HG02943 (cell line): ENCODE results near the gene ZMPSTE24.

Experiments
- ATAC-seq: cut with Tn5 transposase; IDR thresholded peaks from one replicate; pipeline ENCODE4 v1.9.1; 2021; ENCODE audit warnings: mild to moderate bottlenecking, low read depth, moderate library complexity; ENCODE audit not compliant: unreplicated experiment

The ZMPSTE24 gene

GRCh38 chr1:40302475-40302874 is 44.4 kb downstream of the ZMPSTE24 start:
- ATAC-seq, result no peak

DNA sequence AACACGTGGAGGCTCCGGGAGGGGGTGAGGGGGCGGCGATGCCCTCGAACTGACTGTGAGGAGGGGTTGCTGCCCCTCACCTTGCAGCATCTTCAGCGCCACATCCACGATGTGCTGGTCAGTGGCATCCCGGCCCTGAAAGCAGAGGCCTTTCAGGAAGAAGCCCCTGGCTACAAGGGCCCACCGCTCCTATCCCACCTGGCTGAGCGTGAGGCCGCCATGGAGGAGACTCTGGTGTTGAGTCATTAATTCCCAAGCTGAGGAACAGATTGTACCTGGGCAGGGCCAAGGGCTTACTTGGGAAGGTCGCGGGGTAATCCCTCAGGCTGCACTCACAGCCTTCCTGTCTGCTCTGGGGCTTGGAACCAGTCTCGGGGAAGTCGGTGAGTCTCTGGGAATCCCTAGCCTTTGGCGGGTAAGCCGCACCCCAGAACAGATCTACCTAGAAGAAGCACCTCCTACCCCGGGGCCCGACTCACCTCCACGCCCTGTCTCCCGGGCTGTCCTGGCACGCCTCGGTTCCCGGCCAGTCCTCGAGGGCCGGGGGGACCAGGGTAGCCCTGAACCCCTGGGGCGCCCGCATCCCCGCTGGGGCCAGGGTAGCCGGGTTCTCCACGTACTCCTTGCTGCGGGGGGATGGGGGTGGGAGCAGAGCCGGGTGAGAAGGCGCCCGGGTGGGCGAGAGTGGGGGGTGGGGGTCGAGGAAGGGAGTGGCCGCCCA is 45.2 kb downstream of the ZMPSTE24 start:
- no peak for ATAC-seq

DNA sequence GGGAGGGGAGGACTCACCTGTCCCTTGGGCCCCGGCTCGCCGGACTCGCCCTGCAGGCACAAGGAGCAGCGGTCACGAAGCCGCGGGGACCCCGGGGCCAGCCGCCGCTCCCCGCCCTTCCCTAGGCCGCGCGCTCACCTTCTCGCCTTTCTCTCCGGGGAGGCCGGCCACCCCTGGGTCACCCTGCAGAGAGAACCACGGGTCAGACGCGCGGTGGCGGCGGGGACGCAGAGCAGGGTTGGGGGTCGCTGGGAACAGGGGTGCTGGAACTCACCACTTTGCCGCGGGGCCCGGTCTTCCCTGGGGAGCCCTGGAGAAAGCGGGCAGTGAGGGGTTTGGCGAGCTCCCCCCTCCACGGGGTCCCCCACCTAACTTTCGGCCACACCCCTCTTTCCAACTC is 45.8 kb downstream of the ZMPSTE24 start:
- no peak for ATAC-seq

GRCh38 chr1:40305451-40305850 is 47.4 kb downstream of the ZMPSTE24 start:
- no peak for ATAC-seq

DNA sequence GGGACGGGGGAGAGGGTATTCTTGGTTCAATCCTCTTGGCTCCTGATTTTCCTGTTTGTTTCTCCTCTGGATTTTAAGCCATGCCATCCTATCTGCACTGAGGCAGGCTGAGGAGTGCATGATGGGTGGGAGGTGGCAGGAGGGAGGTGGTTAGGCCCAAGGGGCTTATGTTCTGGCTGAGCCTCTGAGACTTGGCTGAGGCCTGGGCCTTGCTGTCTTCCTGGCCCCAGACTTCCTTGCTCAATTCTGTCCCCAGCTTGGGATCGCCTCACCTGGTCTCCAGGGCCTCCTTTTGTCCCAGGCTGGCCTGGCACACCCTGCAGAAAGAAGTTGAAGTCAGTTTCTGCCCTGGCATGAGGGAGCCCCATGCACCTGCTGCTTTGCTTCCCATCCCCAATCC is 47.8 kb downstream of the ZMPSTE24 start:
- no peak for ATAC-seq

DNA sequence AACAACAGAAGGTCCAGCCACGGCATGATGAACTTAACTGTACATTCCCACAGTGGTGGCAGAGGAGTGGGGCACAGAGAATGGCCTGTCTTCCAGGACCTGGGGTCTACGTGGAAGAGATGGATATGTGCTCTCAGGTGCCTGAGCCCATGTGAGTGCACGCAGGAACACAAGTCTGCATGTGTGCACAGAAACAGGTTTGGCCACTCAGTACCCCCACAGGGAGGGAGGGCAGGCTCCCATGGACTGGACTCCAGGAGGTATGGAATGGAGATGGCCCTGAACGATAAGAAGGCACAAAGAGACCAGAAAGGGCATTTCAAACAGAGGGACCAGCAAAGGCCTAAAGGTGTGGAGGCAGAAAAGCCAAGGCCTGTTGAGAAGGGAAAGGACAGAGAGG is 48.3 kb downstream of the ZMPSTE24 start:
- no peak for ATAC-seq

DNA sequence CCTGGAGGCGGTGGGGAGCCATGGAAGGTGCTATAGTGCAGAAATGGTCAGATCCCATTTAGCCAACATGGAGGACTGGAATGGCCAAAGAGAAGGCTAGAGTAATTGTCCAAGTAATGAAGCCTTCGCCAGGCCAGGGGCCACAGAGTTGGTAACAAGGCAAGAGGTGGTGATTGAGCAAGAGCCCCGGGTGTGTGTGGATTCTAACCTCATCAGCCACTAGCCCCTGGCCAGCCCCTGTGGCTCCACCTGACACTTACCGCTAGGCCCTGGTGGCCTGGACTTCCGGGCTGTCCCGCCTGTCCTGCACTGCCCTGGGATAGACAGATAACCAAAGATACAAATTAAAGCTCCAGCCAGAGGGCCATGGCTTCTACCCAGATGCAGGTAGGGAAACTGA is 49.1 kb downstream of the ZMPSTE24 start:
- ATAC-seq, result no peak

- no peak for ATAC-seq
Observed at GRCh38 chr1:40308036-40308727, 50.1 kb downstream of the ZMPSTE24 start.

DNA sequence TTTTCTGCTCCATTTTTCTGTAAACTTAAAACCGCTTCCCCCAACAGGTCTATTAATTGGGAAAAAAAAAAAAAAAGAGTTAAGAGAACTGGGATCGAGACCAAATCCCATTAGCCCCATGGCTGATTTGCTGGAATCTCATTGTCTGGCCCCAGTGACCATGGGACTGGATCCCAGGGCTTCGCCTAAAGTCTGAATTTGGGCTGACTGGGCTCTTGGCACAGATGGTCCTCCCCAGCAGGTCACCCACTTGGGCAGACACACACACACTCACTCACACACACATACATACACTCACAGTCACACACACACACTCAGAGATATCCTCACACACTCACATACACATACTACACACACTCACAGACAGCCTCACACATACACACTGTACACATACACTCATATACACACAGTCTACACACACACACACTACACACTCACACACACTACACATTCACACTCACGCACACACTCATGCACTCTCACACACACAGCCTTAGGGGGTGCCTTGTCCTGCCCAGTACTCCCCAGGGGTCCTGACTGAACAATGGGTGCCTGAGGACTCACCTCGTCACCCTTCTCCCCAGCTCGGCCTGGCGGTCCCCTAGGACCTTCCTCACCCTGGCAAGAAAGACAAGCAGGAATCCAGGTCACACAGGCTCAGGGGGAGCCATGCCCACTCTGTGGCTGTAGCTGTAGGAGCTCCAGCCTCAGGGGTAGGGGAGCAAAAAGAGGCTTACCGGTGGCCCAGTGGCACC is 51.5 kb downstream of the ZMPSTE24 start:
- no peak for ATAC-seq

- ATAC-seq, result no peak
Observed at GRCh38 chr1:40310129-40310461, 52.1 kb downstream of the ZMPSTE24 start.

- ATAC-seq, result no peak
Observed at GRCh38 chr1:40310983-40311642, 53.1 kb downstream of the ZMPSTE24 start.

DNA sequence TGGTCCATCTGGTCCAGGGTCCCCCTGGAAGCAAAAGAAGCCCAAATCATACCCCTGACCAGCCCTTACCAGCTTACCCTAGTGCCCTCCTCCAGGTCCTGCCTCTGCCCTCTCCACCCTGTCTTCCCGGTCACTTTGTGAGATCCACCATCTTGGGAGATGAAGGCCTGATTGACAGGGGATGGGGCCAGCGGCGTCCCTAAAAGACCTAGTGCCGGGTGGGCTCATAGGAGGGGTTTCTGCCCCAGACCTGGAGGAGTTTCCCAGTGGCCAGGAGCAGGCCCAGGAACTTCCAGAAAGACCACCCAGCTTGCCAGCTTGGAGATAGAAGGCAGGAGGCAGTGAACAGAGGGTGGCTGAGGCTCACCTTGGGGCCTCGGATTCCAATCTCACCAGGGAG is 53.7 kb downstream of the ZMPSTE24 start:
- ATAC-seq, result no peak

- no peak for ATAC-seq
Observed at GRCh38 chr1:40312238-40313205, 54.5 kb downstream of the ZMPSTE24 start.

- ATAC-seq, result no peak
Observed at GRCh38 chr1:40313329-40313957, 55.4 kb downstream of the ZMPSTE24 start.

GRCh38 chr1:40313958-40314720 is 56.1 kb downstream of the ZMPSTE24 start:
- ATAC-seq, result no peak

DNA sequence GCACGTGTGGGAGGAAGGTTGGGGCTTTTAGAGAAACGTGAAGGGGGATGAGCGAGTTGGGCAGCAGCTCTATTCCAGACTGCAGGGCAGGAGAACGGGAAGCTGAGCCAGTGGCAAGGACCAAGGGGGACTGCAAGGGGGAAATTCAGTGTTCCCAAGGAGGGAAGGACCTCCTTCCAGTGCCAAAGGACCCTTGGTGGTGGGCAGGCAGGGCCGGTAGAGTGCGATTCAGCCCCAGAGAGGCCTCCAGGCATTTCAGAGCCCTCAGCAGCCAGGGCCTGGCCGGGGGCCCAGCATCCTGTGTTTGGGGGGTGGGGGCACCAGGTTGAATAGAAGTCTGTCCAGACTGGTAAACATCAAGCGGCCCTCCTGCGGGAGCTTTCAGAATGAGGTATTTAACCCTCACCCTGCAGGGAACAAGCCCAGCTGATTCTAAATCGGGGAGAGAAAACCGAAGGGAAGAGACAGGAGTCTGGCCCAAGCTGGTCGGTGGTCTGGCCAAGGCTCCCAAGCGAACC is 56.7 kb downstream of the ZMPSTE24 start:
- no peak for ATAC-seq

DNA sequence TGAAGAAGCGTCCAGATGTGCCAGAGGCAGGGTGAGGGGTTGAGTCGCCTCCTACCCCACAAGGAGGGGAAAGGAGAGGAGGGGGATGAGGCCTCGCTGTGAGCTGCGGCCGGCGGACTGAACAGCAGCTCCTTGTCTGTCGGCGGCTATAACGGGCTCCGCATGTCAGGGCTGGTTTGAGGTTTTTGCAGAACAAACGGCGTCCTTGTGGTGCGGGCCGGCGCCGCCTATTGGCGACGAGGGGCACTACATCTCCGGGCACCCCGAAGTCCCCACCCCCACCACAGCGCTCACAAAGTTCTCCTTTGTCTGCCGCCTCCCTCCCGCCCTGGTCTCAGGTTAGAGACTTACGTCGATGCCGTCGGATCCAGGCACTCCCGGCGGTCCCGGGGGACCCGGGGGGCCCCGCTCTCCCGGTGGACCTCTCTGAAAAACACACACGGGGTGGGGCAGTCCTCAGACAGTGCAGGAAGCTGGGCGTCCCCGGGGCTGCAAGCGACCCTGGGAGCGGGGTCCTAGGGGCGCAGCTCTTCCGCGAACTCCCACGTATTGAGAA is 57.3 kb downstream of the ZMPSTE24 start:
- no peak for ATAC-seq
